Activated B cell treated with CpG ODN at 0.5 μM for 24 hours (primary cell): ENCODE measurements around the gene TBC1D7. TPM values are rescaled to one million over a fixed set of nuclear protein-coding genes. Genes with fewer than 3 reads are reported as not detected.
A peak's percentile ranks its signal among the peaks of the same experiment; 100 is the strongest.

Source experiments
- ATAC-seq: fragments of 200-7000 bp; cut with Tn5 transposase; one replicate; pipeline ENCODE4 v1.10.0; 2021; ENCODE audit warnings: low read depth, mild to moderate bottlenecking, moderate library complexity
- CTCF ChIA-PET: fragments of 350-600 bp; sonication (Branson Sonifier 250); formaldehyde crosslinking; loops from one replicate; lab custom pipeline; 2021; ENCODE audit warnings: antibody characterized with exemption; lab: Charles Lee
- POLR2A ChIA-PET: fragments of 350-600 bp; sonication (Branson Sonifier 250); formaldehyde crosslinking; loops from one replicate; lab custom pipeline; 2021; ENCODE audit warnings: antibody characterized with exemption; lab: Charles Lee
- DNase-seq: peaks from one replicate; pipeline ENCODE4 v3.0.0; 2022
- H3K27ac Mint-ChIP-seq: one replicate; pipeline ENCODE4 v1.8.0; 2020; ENCODE audit warnings: mixed read lengths
- H3K27me3 Mint-ChIP-seq: one replicate; pipeline ENCODE4 v1.8.0; 2021; ENCODE audit warnings: mixed read lengths
- H3K36me3 Mint-ChIP-seq: one replicate; pipeline ENCODE4 v1.8.0; 2021; ENCODE audit warnings: low read depth, mixed read lengths
- H3K4me1 Mint-ChIP-seq: one replicate; pipeline ENCODE4 v1.8.0; 2021; ENCODE audit warnings: mixed read lengths
- H3K4me3 Mint-ChIP-seq: one replicate; pipeline ENCODE4 v1.8.0; 2020; ENCODE audit warnings: mild to moderate bottlenecking, mixed read lengths
- H3K9me3 Mint-ChIP-seq: one replicate; pipeline ENCODE4 v1.8.0; 2020; ENCODE audit warnings: mixed read lengths
- CTCF ChIP-seq: fragments of 200-600 bp; IDR thresholded peaks from one replicate; pipeline ENCODE4 v1.8.0; 2022; ENCODE audit warnings: antibody characterized with exemption, mild to moderate bottlenecking
- intact Hi-C: fragments of 100-400 bp; cut with micrococcal nuclease; formaldehyde crosslinking; loops from one replicate; pipeline ENCODE4 v1.15.1; 2024
- total RNA-seq: library from RNA; stranded (reverse); gene quantifications from 2 replicates; pipeline ENCODE4 v1.2.3, GENCODE V29; 2022

The TBC1D7 gene
- total RNA-seq, 1 donor from 2014 or later: 18.5 TPM

- TF ChIP-seq CTCF: no peak
- Mint-ChIP-seq H3K4me1 (peaks cover 76% of the 10 kb centered on the region), H3K27ac (peak overlapping the region; percentile 96), H3K27me3 (no peaks in the 10 kb centered on the region), H3K9me3 (no peaks in the 10 kb centered on the region), H3K4me3 (peak overlapping the region; percentile 95), H3K36me3 (peaks cover 55% of the 10 kb centered on the region)
- intact Hi-C loops: loop anchor here (1.0 to 10.0 kb wide), 7 partner anchors 12 to 821 kb away; partner anchors contain the start of gene GFOD1
- ATAC-seq (peak; percentile 63), DNase-seq (peak; percentile 63)
- CTCF ChIA-PET: interaction anchor here (0.8 to 2.5 kb wide), 8 partner anchors 11 to 79 kb away, joined by 3 to 23 read pairs (median 3); partner anchors contain the start of gene TBC1D7
- POLR2A ChIA-PET: interaction anchor here (0.5 to 7.3 kb wide), 13 partner anchors 9 to 341 kb away, joined by 3 to 101 read pairs (median 8); partner anchors contain the start of genes NOL7 and TBC1D7
Observed at GRCh38 chr6:13273931-13274706, 54.2 kb downstream of the TBC1D7 start.

DNA sequence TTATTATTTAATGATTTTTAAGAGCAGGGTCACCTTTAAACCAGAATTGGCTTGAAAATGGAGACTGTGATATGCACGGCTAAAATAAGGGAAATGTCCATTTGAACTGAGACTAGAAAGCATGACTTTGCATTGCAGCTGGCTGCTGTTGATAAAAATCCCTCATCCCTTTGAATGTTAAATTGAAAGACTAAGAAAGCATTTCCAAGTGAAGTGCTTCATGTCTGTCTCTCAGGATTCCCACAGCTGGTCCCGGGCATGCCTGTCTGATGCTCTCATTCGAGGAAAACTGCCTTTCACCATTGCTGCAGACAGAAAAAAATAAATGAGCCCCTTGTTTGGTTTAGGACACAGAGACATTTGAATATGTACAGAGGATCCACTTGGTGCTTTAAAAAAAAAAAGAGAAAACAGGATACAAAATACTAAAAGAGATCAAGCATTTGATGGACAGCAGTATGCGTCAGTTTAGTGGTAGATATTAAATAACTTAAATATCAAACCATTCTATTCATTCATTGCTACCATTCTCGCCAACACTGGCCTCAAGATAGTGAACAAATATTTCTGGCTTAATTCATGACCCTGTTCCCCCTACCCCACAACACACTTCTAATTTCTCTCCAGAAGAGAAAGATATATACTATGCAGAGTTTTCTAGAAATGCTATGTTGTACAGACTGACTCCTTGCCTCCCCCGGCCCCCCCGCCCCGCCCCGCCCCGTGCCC, 55.0 kb downstream of the TBC1D7 start:
- POLR2A ChIA-PET: interaction anchor here (0.7 to 7.3 kb wide), 13 partner anchors 9 to 341 kb away, joined by 3 to 101 read pairs (median 6); partner anchors contain the start of genes NOL7 and TBC1D7
- peaks cover 77% of the 10 kb centered on the region for H3K4me1 Mint-ChIP-seq
- TF ChIP-seq CTCF: no peak

DNA sequence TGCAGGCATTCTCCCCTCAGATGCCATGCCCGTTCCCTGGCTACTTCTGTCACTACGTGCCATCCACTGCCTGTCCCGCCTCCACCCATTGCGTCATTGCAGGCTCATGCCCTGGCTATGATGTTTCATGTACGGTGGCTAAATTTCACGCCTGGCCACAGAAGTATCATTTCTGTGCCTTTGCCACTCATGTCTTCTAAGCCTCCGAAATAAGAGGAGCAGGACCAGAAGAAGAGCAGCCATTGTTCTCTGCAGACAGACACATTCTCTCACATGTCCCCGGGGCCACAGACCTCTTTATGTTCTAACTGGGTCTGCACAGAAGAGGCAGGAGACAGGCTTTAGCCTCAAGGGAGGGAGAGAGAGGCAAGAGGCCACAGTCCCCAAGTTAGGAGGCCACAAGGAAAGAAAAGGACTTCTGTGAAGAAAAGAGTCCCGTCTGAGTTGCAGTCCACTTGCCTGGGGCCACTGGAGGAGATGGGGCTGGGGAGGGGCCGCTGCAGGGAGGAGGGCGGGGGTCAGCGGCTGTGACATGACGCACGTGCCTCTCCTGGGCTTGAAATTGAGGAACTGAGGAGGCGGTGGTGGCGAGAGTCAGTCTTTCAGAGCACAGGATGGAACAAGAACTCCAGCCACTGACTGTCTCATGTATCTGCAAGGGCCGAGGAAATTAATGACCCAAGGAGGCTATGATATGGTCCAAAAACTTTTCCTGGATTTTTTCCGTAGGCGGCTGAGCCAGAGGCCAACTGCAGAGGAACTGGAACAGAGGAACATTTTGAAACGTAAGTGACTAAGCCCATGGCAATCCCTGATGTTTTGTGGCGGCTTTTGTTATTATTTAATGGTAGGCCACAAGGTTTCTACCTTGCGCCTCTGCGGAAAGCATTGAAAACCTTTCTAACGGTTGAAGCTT, 55.9 kb downstream of the TBC1D7 start:
- no peak for TF ChIP-seq CTCF
- H3K27ac Mint-ChIP-seq: peak overlapping the region; percentile 96
- ChIA-PET CTCF (interaction anchor here (1.0 to 1.3 kb wide), 4 partner anchors 11 to 78 kb away, joined by 3 to 6 read pairs (median 4); no protein-coding TSS in a partner anchor), POLR2A (interaction anchor here (0.6 to 7.3 kb wide), 12 partner anchors 13 to 82 kb away, joined by 3 to 101 read pairs (median 6); partner anchors contain the start of gene TBC1D7)
- ATAC-seq (peak; percentile 74), DNase-seq (peak; percentile 70)
- peaks cover 77% of the 10 kb centered on the region for H3K4me1 Mint-ChIP-seq
- H3K4me3 Mint-ChIP-seq: peak overlapping the region; percentile 95
- H3K27me3 Mint-ChIP-seq: no peaks in the 10 kb centered on the region
- H3K9me3 Mint-ChIP-seq: no peaks in the 10 kb centered on the region
- H3K36me3 Mint-ChIP-seq: peaks cover 37% of the 10 kb centered on the region
- intact Hi-C loops: loop anchor here (1.0 to 10.0 kb wide), 10 partner anchors 11 to 822 kb away; partner anchors contain the start of genes GFOD1 and TBC1D7

More for the DNA sequence above, 55.0 kb downstream of the TBC1D7 start:
- Mint-ChIP-seq H3K4me3 (peak overlapping the region; percentile 95), H3K27me3 (no peaks in the 10 kb centered on the region), H3K27ac (peak overlapping the region; percentile 96), H3K9me3 (no peaks in the 10 kb centered on the region), H3K36me3 (peaks cover 47% of the 10 kb centered on the region)
- intact Hi-C loops: loop anchor here (2.0 to 10.0 kb wide), 5 partner anchors 154 to 821 kb away; partner anchors contain the start of gene GFOD1
- ATAC-seq: no peak
- CTCF ChIA-PET: interaction anchor here (1.0 to 2.5 kb wide), 4 partner anchors 12 to 79 kb away, joined by 4 to 23 read pairs (median 6); no protein-coding TSS in a partner anchor
- DNase-seq: no peak

- no peak overlapping the region for H3K4me3 Mint-ChIP-seq
- no peak for ATAC-seq
- ChIA-PET CTCF (interaction anchor here (1.1 kb wide), 2 partner anchors 10 to 74 kb away, joined by 3 to 4 read pairs; no protein-coding TSS in a partner anchor), POLR2A (interaction anchor here (1.9 to 7.3 kb wide), 2 partner anchors 9 to 36 kb away, joined by 8 to 101 read pairs; no protein-coding TSS in a partner anchor)
- peaks cover 17% of the 10 kb centered on the region for H3K36me3 Mint-ChIP-seq
- intact Hi-C loops: no loop called here
- peaks cover 74% of the 10 kb centered on the region for H3K4me1 Mint-ChIP-seq
- no peaks in the 10 kb centered on the region for H3K27me3 Mint-ChIP-seq
- DNase-seq: no peak
- H3K27ac Mint-ChIP-seq: no peak overlapping the region
- no peak for TF ChIP-seq CTCF
- no peaks in the 10 kb centered on the region for H3K9me3 Mint-ChIP-seq
Observed at GRCh38 chr6:13268913-13269518, 59.3 kb downstream of the TBC1D7 start.
